Measurements from ENCODE around the gene GORASP1.

GORASP1 gene

GRCh38 chr3:39146611-39147591 is 39.5 kb upstream of the GORASP1 start:
- Histone ChIP-seq H3K9me3 (ENCODE audit: control insufficient read depth, low read length) (no peaks in the 10 kb centered on the region), H3K9ac (ENCODE audit: low read length) (peak overlapping the region; percentile 58), H3K4me3 (ENCODE audit: low read length) (no peak overlapping the region), H3K27me3 (ENCODE audit: control insufficient read depth, insufficient read depth, low read length) (no peaks in the 10 kb centered on the region), H3K4me1 (ENCODE audit: control insufficient read depth, insufficient read depth, low read length) (peaks cover 81% of the 10 kb centered on the region), H3K36me3 (ENCODE audit: control insufficient read depth, insufficient read depth, low read length) (peaks cover 32% of the 10 kb centered on the region)

- Histone ChIP-seq H3K4me1 (ENCODE audit: control insufficient read depth, insufficient read depth, low read length) (peaks cover 81% of the 10 kb centered on the region), H3K9me3 (ENCODE audit: control insufficient read depth, low read length) (no peaks in the 10 kb centered on the region), H3K9ac (ENCODE audit: low read length) (peak overlapping the region; percentile 58), H3K4me3 (ENCODE audit: low read length) (no peak overlapping the region), H3K27me3 (ENCODE audit: control insufficient read depth, insufficient read depth, low read length) (no peaks in the 10 kb centered on the region), H3K36me3 (ENCODE audit: control insufficient read depth, insufficient read depth, low read length) (peaks cover 32% of the 10 kb centered on the region)
Measured at GRCh38 chr3:39146083-39146501, 38.7 kb upstream of the GORASP1 start.

GRCh38 chr3:39144748-39145380 is 37.4 kb upstream of the GORASP1 start:
- H3K4me3 ChIP-seq (ENCODE audit: low read length), result no peak overlapping the region
- H3K9me3 ChIP-seq (ENCODE audit: control insufficient read depth, low read length), result no peaks in the 10 kb centered on the region
- no peak overlapping the region for H3K9ac ChIP-seq (ENCODE audit: low read length)
- H3K27me3 ChIP-seq (ENCODE audit: control insufficient read depth, insufficient read depth, low read length), result no peaks in the 10 kb centered on the region
- H3K36me3 ChIP-seq (ENCODE audit: control insufficient read depth, insufficient read depth, low read length), result peaks cover 32% of the 10 kb centered on the region
- peaks cover 80% of the 10 kb centered on the region for H3K4me1 ChIP-seq (ENCODE audit: control insufficient read depth, insufficient read depth, low read length)

- no peak overlapping the region for H3K4me3 ChIP-seq (ENCODE audit: low read length)
- H3K9me3 ChIP-seq (ENCODE audit: control insufficient read depth, low read length), result no peaks in the 10 kb centered on the region
- H3K27me3 ChIP-seq (ENCODE audit: control insufficient read depth, insufficient read depth, low read length), result no peaks in the 10 kb centered on the region
- H3K4me1 ChIP-seq (ENCODE audit: control insufficient read depth, insufficient read depth, low read length), result peaks cover 77% of the 10 kb centered on the region
- H3K9ac ChIP-seq (ENCODE audit: low read length), result no peak overlapping the region
- peaks cover 32% of the 10 kb centered on the region for H3K36me3 ChIP-seq (ENCODE audit: control insufficient read depth, insufficient read depth, low read length)
Measured at GRCh38 chr3:39144095-39144747, 36.8 kb upstream of the GORASP1 start.

- Histone ChIP-seq H3K4me1 (ENCODE audit: control insufficient read depth, insufficient read depth, low read length) (peaks cover 68% of the 10 kb centered on the region), H3K4me3 (ENCODE audit: low read length) (no peak overlapping the region), H3K9ac (ENCODE audit: low read length) (peak overlapping the region; percentile 56), H3K36me3 (ENCODE audit: control insufficient read depth, insufficient read depth, low read length) (peaks cover 32% of the 10 kb centered on the region), H3K27me3 (ENCODE audit: control insufficient read depth, insufficient read depth, low read length) (no peaks in the 10 kb centered on the region), H3K9me3 (ENCODE audit: control insufficient read depth, low read length) (no peaks in the 10 kb centered on the region)
Measured at GRCh38 chr3:39143051-39143885, 35.8 kb upstream of the GORASP1 start.

GRCh38 chr3:39142067-39142466 is 34.6 kb upstream of the GORASP1 start:
- no peaks in the 10 kb centered on the region for H3K9me3 ChIP-seq (ENCODE audit: control insufficient read depth, low read length)
- H3K9ac ChIP-seq (ENCODE audit: low read length), result peak overlapping the region; percentile 56
- H3K27me3 ChIP-seq (ENCODE audit: control insufficient read depth, insufficient read depth, low read length), result no peaks in the 10 kb centered on the region
- no peak overlapping the region for H3K4me3 ChIP-seq (ENCODE audit: low read length)
- H3K4me1 ChIP-seq (ENCODE audit: control insufficient read depth, insufficient read depth, low read length), result peaks cover 56% of the 10 kb centered on the region
- H3K36me3 ChIP-seq (ENCODE audit: control insufficient read depth, insufficient read depth, low read length), result peaks cover 32% of the 10 kb centered on the region

- no peaks in the 10 kb centered on the region for H3K27me3 ChIP-seq (ENCODE audit: control insufficient read depth, insufficient read depth, low read length)
- no peak overlapping the region for H3K4me3 ChIP-seq (ENCODE audit: low read length)
- H3K36me3 ChIP-seq (ENCODE audit: control insufficient read depth, insufficient read depth, low read length), result peaks cover 32% of the 10 kb centered on the region
- no peaks in the 10 kb centered on the region for H3K9me3 ChIP-seq (ENCODE audit: control insufficient read depth, low read length)
- peak overlapping the region; percentile 56 for H3K9ac ChIP-seq (ENCODE audit: low read length)
- peaks cover 49% of the 10 kb centered on the region for H3K4me1 ChIP-seq (ENCODE audit: control insufficient read depth, insufficient read depth, low read length)
Measured at GRCh38 chr3:39141171-39141995, 34.0 kb upstream of the GORASP1 start.

GRCh38 chr3:39140341-39140971 is 33.0 kb upstream of the GORASP1 start:
- peaks cover 39% of the 10 kb centered on the region for H3K4me1 ChIP-seq (ENCODE audit: control insufficient read depth, insufficient read depth, low read length)
- no peaks in the 10 kb centered on the region for H3K9me3 ChIP-seq (ENCODE audit: control insufficient read depth, low read length)
- H3K4me3 ChIP-seq (ENCODE audit: low read length), result no peak overlapping the region
- peaks cover 27% of the 10 kb centered on the region for H3K36me3 ChIP-seq (ENCODE audit: control insufficient read depth, insufficient read depth, low read length)
- H3K27me3 ChIP-seq (ENCODE audit: control insufficient read depth, insufficient read depth, low read length), result no peaks in the 10 kb centered on the region
- H3K9ac ChIP-seq (ENCODE audit: low read length), result peak overlapping the region; percentile 56

GRCh38 chr3:39139442-39139841 is 32.0 kb upstream of the GORASP1 start:
- H3K9me3 ChIP-seq (ENCODE audit: control insufficient read depth, low read length), result no peaks in the 10 kb centered on the region
- H3K36me3 ChIP-seq (ENCODE audit: control insufficient read depth, insufficient read depth, low read length), result peaks cover 25% of the 10 kb centered on the region
- no peak overlapping the region for H3K9ac ChIP-seq (ENCODE audit: low read length)
- H3K4me3 ChIP-seq (ENCODE audit: low read length), result no peak overlapping the region
- H3K4me1 ChIP-seq (ENCODE audit: control insufficient read depth, insufficient read depth, low read length), result peaks cover 39% of the 10 kb centered on the region
- no peaks in the 10 kb centered on the region for H3K27me3 ChIP-seq (ENCODE audit: control insufficient read depth, insufficient read depth, low read length)

- H3K4me3 ChIP-seq (ENCODE audit: low read length), result no peak overlapping the region
- H3K36me3 ChIP-seq (ENCODE audit: control insufficient read depth, insufficient read depth, low read length), result peaks cover 20% of the 10 kb centered on the region
- H3K27me3 ChIP-seq (ENCODE audit: control insufficient read depth, insufficient read depth, low read length), result no peaks in the 10 kb centered on the region
- H3K9ac ChIP-seq (ENCODE audit: low read length), result no peak overlapping the region
- peaks cover 39% of the 10 kb centered on the region for H3K4me1 ChIP-seq (ENCODE audit: control insufficient read depth, insufficient read depth, low read length)
- no peaks in the 10 kb centered on the region for H3K9me3 ChIP-seq (ENCODE audit: control insufficient read depth, low read length)
Measured at GRCh38 chr3:39138804-39139415, 31.5 kb upstream of the GORASP1 start.

Data from mucosa of stomach (tissue), 1 donor.